Measurements from ENCODE around the gene KLK12.

Gene KLK12

GRCh38 chr19:51065221-51065960, 30.6 kb upstream of the KLK12 start:
- Mint-ChIP-seq H3K9me3 (ENCODE audit: low read depth) (no peaks in the 10 kb centered on the region), H3K4me1 (ENCODE audit: low read depth) (peaks cover 5% of the 10 kb centered on the region), H3K4me3 (peak overlapping the region; percentile 75), H3K27me3 (peaks cover 32% of the 10 kb centered on the region), H3K27ac (no peak overlapping the region), H3K36me3 (no peaks in the 10 kb centered on the region)

DNA sequence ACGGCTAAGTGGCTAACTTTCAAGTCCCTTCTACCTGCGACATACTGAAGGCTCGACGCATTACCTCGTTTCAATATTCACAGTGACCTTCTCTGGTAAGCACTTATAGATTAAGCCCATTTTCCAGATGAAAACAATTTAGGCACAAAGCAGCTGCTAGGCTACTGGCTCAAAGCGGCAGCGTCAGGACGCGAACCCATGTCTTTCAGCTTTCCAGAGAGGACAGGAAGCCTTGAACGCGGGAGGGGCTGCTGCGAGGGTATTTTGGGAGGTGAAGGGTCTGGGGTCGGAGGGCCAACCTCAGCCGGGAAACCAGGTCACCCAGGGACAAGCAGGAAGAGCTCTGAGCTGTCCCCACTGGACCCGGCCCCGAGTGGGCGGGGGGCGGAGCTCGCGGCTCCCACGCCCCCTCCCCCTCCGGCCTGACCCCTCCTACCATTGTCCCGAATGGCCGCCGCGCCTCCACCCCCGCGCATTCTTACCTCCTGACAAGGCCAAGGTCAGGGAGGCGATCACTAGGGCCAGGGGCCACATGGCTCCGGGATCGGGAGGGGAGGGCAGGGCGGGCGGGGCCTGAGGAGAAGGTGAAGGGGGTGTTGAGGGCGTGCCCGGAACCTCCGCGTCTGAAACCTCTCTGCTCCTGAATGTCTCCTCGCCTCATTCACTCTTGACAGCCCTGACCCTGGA, 29.9 kb upstream of the KLK12 start, which contains the start of gene KLK13:
KLK13 (minus strand) TSS at position 559 of the 687 bp plus-strand sequence; CDS start at position 534, 25 bp downstream.
- H3K27ac Mint-ChIP-seq: no peak within 1 kb of the TSS
- H3K4me1 Mint-ChIP-seq (ENCODE audit: low read depth): peaks cover 5% of the 10 kb centered on the region
- no peaks in the 10 kb centered on the region for H3K36me3 Mint-ChIP-seq
- peak within 1 kb of the TSS; percentile 75 for H3K4me3 Mint-ChIP-seq
- H3K9me3 Mint-ChIP-seq (ENCODE audit: low read depth): no peaks in the 10 kb centered on the region
- peaks cover 32% of the 10 kb centered on the region for H3K27me3 Mint-ChIP-seq

GRCh38 chr19:51063664-51064063, 28.9 kb upstream of the KLK12 start:
- peak overlapping the region; percentile 60 for H3K4me3 Mint-ChIP-seq
- H3K27ac Mint-ChIP-seq: no peak overlapping the region
- H3K9me3 Mint-ChIP-seq (ENCODE audit: low read depth): no peaks in the 10 kb centered on the region
- H3K36me3 Mint-ChIP-seq: no peaks in the 10 kb centered on the region
- peaks cover 5% of the 10 kb centered on the region for H3K4me1 Mint-ChIP-seq (ENCODE audit: low read depth)
- H3K27me3 Mint-ChIP-seq: peaks cover 32% of the 10 kb centered on the region

DNA sequence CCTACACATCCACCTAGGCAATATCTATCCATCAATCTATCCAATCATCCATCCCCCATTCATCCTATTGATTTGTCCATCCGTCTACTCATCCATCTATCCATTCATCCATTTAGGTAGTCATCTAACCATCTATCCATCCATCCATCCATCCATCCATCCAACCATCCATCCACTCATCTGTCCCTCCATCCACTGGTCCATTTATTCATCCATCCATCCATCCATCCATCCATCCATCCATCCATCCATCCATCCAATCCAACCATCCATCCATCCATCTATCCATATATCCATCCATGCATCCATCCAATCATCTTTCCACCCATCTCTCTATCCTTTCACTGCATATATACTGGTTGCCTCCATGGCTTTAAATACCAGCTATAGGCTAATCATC, 26.2 kb upstream of the KLK12 start:
- Mint-ChIP-seq H3K27ac (no peak overlapping the region), H3K4me3 (no peak overlapping the region), H3K9me3 (ENCODE audit: low read depth) (no peaks in the 10 kb centered on the region), H3K27me3 (peaks cover 23% of the 10 kb centered on the region), H3K4me1 (ENCODE audit: low read depth) (peaks cover 5% of the 10 kb centered on the region), H3K36me3 (no peaks in the 10 kb centered on the region)

DNA sequence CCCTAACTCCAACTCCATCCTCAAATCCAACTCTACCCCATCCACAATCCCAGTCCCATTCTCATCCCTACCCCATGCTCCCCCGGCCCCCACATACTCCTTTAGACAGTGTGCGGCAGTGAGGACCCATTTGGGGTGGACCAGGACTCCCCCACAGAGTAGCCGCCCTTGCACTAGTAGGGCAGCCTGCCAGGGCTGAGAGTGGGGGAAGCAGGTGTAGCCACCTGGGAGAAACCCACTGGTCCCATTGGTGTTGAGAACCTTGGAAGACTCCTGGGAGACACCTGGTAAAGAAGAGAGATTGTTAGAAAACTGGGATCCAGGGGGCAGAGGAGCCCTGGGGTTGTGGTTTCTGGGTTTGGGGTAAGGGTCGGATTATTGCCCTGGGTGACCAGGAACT, 25.5 kb upstream of the KLK12 start:
- Mint-ChIP-seq H3K36me3 (no peaks in the 10 kb centered on the region), H3K4me3 (no peak overlapping the region), H3K27ac (no peak overlapping the region), H3K27me3 (peaks cover 21% of the 10 kb centered on the region), H3K9me3 (ENCODE audit: low read depth) (no peaks in the 10 kb centered on the region), H3K4me1 (ENCODE audit: low read depth) (peaks cover 4% of the 10 kb centered on the region)

- no peaks in the 10 kb centered on the region for H3K9me3 Mint-ChIP-seq (ENCODE audit: low read depth)
- H3K36me3 Mint-ChIP-seq: no peaks in the 10 kb centered on the region
- peaks cover 20% of the 10 kb centered on the region for H3K27me3 Mint-ChIP-seq
- H3K4me1 Mint-ChIP-seq (ENCODE audit: low read depth): peaks cover 3% of the 10 kb centered on the region
- no peak overlapping the region for H3K4me3 Mint-ChIP-seq
- H3K27ac Mint-ChIP-seq: no peak overlapping the region
Observed at GRCh38 chr19:51059715-51060114, 24.9 kb upstream of the KLK12 start.

DNA sequence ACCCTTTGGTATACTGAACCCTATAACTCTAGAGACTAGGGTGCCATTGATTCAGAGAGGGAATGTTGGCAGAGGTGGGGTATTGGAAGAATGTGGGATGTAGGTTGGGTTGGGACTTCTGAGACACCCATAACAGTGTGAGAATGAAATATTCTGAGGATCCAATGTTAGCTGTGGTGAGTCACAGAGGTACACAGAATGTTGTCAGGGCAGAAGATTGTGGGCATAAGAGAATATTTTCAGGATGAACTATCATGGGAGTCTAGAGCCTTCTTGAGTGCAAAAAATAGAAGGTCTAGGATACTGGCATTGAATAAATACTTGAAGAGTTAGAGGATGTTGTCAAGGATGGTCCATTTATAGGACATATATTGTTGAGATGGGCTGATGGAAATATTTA, 21.1 kb upstream of the KLK12 start:
- no peaks in the 10 kb centered on the region for H3K9me3 Mint-ChIP-seq (ENCODE audit: low read depth)
- peaks cover 23% of the 10 kb centered on the region for H3K27me3 Mint-ChIP-seq
- no peaks in the 10 kb centered on the region for H3K4me1 Mint-ChIP-seq (ENCODE audit: low read depth)
- no peaks in the 10 kb centered on the region for H3K36me3 Mint-ChIP-seq
- H3K4me3 Mint-ChIP-seq: no peak overlapping the region
- H3K27ac Mint-ChIP-seq: no peak overlapping the region

GRCh38 chr19:51047031-51047335, 12.2 kb upstream of the KLK12 start:
- no peak overlapping the region for H3K27ac Mint-ChIP-seq

DNA sequence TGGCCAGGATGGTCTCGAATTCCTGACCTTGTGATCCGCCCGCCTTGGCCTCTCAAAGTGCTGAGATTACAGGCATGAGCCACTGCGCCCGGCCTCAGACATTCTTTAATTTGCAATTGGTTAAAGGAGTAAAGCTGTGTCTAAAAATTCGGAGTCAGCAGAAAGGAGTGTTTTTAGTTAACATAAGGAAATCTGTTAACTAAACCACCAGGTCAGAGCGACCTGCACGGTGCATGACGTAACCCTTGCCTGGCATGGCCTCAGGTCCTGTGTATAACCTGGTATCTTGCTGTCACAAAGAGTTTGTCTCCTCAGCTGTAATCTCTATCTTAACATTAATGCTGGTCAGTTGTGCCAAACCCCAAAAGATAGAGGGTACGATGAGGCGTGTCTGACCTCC, 9.5 kb upstream of the KLK12 start:
- no peak overlapping the region for H3K4me3 Mint-ChIP-seq
- H3K9me3 Mint-ChIP-seq (ENCODE audit: low read depth): no peaks in the 10 kb centered on the region
- no peaks in the 10 kb centered on the region for H3K4me1 Mint-ChIP-seq (ENCODE audit: low read depth)
- H3K27me3 Mint-ChIP-seq: peaks cover 5% of the 10 kb centered on the region
- H3K27ac Mint-ChIP-seq: no peak overlapping the region
- H3K36me3 Mint-ChIP-seq: no peaks in the 10 kb centered on the region

More at GRCh38 chr19:51047031-51047335, 12.2 kb upstream of the KLK12 start:
- no peak overlapping the region for H3K4me3 Mint-ChIP-seq
- H3K9me3 Mint-ChIP-seq (ENCODE audit: low read depth): no peaks in the 10 kb centered on the region
- peaks cover 4% of the 10 kb centered on the region for H3K36me3 Mint-ChIP-seq
- H3K27me3 Mint-ChIP-seq: peaks cover 11% of the 10 kb centered on the region
- H3K4me1 Mint-ChIP-seq (ENCODE audit: low read depth): no peaks in the 10 kb centered on the region

DNA sequence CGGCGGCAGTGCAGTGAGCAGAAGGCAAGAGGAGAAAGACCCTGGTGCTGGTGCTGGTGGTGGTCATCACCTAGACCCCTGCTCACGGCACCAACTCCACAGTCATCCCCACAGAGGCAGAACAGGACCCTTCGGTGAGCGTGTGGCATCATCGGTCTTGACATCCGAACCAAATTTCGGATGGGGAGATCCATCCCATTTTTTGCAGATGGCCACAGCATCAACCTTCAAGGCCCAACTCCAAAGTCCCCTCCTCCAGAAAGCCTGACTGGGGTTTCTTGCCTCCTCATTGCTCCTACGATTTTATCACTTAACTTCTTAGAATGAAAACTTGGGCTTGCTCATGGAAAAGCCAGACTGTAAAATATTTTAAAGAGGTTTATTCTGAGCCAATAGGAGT, 8.7 kb upstream of the KLK12 start:
- no peaks in the 10 kb centered on the region for H3K27me3 Mint-ChIP-seq
- no peak overlapping the region for H3K4me3 Mint-ChIP-seq
- no peaks in the 10 kb centered on the region for H3K4me1 Mint-ChIP-seq (ENCODE audit: low read depth)
- no peaks in the 10 kb centered on the region for H3K36me3 Mint-ChIP-seq
- no peak overlapping the region for H3K27ac Mint-ChIP-seq
- no peaks in the 10 kb centered on the region for H3K9me3 Mint-ChIP-seq (ENCODE audit: low read depth)

- Mint-ChIP-seq H3K4me1 (ENCODE audit: low read depth) (no peaks in the 10 kb centered on the region), H3K27ac (no peak overlapping the region), H3K9me3 (ENCODE audit: low read depth) (no peaks in the 10 kb centered on the region), H3K4me3 (no peak overlapping the region), H3K27me3 (peaks cover 2% of the 10 kb centered on the region), H3K36me3 (no peaks in the 10 kb centered on the region)
Observed at GRCh38 chr19:51040151-51040550, 5.3 kb upstream of the KLK12 start.

- Mint-ChIP-seq H3K27me3 (peaks cover 9% of the 10 kb centered on the region), H3K9me3 (ENCODE audit: low read depth) (no peaks in the 10 kb centered on the region), H3K4me1 (ENCODE audit: low read depth) (no peaks in the 10 kb centered on the region), H3K36me3 (no peaks in the 10 kb centered on the region), H3K4me3 (no peak overlapping the region), H3K27ac (no peak overlapping the region)
Observed at GRCh38 chr19:51036519-51036918, 1.7 kb upstream of the KLK12 start.

GRCh38 chr19:51031880-51032225, 2.9 kb downstream of the KLK12 start:
- no peak overlapping the region for H3K4me3 Mint-ChIP-seq

GRCh38 chr19:51031220-51031879, 3.5 kb downstream of the KLK12 start:
- Mint-ChIP-seq H3K4me1 (ENCODE audit: low read depth) (no peaks in the 10 kb centered on the region), H3K4me3 (no peak overlapping the region), H3K27ac (no peak overlapping the region), H3K27me3 (peaks cover 29% of the 10 kb centered on the region), H3K9me3 (ENCODE audit: low read depth) (no peaks in the 10 kb centered on the region), H3K36me3 (no peaks in the 10 kb centered on the region)

More at GRCh38 chr19:51031880-51032225, 2.9 kb downstream of the KLK12 start:
- Mint-ChIP-seq H3K36me3 (no peaks in the 10 kb centered on the region), H3K4me1 (ENCODE audit: low read depth) (no peaks in the 10 kb centered on the region), H3K27ac (no peak overlapping the region), H3K9me3 (ENCODE audit: low read depth) (no peaks in the 10 kb centered on the region), H3K27me3 (peaks cover 27% of the 10 kb centered on the region)

DNA sequence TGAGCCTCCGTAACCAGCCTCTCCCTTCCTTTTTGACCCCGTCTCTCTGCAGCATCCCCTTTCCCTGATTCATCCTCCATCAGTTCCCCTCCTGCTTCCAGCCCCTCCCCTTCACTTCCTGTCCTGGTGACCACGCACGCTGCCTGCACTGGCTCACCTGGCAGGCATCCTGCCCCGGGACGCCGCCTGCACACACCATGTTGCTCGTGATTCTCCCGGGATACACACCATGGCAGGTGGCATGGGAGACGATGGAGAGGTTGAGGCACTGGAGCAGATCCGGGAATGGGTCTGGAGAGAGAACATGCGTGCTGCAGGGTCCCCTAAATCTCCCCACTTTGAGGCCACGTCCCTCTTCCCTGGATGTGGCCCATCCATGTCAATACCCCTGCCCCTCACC, 4.2 kb downstream of the KLK12 start:
- H3K4me3 Mint-ChIP-seq: no peak overlapping the region
- no peaks in the 10 kb centered on the region for H3K9me3 Mint-ChIP-seq (ENCODE audit: low read depth)
- no peak overlapping the region for H3K27ac Mint-ChIP-seq
- no peaks in the 10 kb centered on the region for H3K36me3 Mint-ChIP-seq
- H3K27me3 Mint-ChIP-seq: peaks cover 29% of the 10 kb centered on the region
- no peaks in the 10 kb centered on the region for H3K4me1 Mint-ChIP-seq (ENCODE audit: low read depth)

Measured in activated naive CD8-positive, alpha-beta T cell (primary cell).